HG03432 (cell line): ENCODE results near the gene IKZF3.

Experiments used
- ATAC-seq: cut with Tn5 transposase; IDR thresholded peaks from one replicate; pipeline ENCODE4 v1.9.1; 2021; ENCODE audit warnings: mild to moderate bottlenecking, moderate library complexity; ENCODE audit not compliant: unreplicated experiment

Gene IKZF3

DNA sequence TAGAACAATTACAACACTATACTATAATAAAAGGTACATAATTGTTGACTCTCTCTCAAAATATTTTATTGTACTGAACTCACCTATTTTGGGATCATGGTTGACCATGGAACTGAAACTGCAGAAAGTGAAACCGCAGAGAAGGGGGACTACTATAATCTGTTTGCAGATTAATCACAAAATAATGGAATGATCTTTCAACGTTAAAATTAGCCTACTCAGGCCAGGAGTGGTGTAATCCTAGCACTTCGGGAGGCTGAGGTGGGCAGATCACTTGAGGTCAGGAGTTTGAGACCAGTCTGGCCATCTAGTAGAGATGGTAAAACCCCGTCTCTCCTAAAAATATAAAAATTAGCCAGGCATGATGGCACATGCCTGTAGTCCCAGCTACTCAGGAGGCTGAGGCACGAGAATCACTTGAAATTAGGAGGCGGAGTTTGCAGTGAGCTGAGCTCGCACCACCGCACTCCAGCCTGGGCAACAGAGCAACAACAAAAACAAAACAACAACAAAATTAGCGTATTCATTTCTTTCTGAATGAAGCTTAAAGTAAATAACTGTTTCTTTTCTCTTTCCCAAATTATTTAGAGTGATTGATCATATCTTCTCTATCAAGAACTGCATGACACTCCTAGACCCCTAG lies 45.6 kb downstream of the IKZF3 start:
- ATAC-seq = no peak

DNA sequence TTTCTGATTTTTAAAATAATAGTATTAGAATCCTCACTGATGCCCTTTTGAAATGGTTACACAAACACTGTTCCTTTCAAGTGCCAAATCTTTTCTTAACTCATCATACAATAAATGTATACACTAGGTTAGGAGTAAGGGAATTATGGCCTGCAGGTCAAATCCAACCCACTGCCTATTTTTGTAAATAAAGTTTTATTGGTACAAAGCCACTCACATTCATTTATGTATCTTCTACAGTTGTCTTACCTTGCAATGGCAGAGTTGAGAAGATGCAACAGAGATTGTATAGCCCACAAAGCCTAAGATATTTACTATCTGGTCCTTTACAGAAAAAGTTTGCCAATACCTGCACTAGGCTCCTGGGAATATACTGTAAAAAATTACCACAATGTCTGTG lies 47.8 kb downstream of the IKZF3 start:
- no peak for ATAC-seq

DNA sequence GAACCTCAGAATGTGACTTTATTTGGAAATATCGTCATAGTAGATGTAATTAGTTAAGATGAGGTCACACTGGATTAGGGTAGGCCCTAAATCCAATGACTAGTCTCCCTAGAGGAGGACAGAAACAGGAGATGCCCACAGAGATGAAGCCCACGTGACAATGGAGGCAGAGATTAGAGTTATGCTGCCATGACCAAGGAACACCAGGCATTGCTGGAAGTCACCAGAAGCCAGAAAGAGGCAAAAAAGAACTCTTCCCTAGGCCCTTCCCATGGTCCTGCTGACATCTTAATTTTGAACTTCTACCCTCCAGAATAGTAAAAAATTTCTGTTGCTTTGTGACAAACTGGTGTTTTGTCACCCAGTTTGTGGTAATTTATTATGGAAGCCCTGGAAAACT lies 49.6 kb downstream of the IKZF3 start:
- ATAC-seq = no peak

DNA sequence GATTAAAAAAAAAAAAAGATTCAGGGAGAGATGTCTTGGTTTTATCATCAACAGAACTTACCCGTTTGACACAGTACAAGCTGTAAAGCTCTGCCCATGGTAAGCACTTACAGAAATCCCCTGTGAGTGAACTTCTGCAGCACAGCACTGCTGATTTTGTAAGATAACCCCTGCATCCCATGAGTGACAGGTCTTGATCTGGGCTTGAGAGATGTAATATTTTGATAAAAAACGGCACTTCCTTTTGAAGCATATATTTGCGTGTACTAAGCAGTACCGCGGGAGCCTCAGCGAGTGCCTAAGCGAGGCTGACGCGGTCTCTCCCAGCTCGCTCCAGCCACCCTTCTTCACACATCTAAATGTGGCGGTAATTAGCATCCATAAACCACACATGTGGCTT lies 50.5 kb downstream of the IKZF3 start:
- ATAC-seq = no peak

DNA sequence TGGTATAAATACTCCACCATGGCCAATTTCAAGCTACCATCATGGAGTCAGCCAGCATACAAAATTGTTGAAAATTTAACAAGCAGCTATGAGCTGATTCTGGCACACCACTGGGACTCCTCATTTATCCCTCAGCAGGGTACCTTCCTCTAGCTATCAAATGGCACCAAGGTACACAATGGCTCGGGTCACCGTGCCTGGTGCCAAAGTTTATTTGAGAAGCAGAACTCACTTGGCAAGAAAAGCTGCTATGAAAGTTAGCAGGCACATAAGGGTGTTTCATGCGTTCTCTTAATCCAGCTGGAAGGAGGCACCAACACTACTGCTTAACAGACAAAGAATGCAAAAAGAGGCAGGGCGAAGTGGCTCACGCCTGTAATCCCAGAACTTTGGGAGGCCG lies 51.6 kb downstream of the IKZF3 start:
- no peak for ATAC-seq

DNA sequence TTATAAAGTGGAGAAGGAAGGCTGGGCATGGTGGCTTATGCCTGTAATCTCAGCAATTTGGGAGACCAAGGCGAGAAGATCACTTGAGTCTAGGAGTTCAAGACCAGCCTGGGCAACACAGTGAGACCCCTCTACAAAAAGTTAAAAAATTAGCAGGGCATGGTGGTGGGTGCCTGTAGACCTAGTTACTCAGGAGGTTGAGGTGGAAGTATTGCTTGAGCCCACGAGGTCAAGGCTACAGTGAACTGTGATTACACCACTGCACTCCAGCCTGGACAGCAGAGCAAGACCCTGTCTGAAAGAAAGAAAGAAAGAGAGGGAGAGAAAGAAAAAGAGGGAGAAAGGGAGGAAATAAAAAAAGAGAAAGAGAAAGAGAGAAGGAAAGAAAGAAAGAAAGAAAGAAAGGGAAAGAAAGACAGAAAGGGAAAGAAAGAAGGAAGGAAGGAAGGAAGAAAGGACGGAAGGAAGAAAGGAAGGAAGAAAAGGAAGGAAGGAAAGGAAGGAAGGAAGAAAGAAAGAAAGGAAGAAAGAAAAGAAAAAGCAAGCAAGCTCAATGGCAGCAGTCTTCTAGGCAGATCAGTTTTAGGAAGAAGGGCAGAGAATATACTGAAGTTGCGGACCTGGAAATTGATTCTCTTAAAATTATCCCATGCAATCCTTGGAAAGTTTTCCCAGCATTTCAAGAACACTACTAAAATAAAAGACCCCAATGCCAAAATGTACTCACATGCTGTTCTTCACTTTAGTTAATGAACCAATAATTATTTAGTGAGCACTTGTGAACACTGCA lies 53.0 kb downstream of the IKZF3 start:
- ATAC-seq = no peak

DNA sequence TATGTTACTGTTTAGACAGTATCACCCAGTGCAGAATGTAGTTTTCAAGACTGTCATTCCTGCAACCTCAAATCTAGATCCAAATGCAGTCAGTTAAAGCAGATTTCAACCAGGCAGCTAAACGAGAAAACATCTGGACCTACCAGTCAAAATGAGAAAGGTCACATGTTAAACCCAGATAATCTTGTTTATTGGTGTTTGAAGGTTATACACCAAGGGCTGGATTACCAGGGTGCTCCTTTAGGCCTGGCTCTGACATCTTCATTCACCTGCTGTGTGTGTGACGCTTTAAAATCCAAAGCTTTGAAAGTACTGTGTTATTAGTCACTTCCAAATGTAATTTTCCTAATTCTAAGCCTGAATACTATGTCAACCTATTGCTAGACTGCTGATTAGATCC lies 54.9 kb downstream of the IKZF3 start:
- no peak for ATAC-seq

DNA sequence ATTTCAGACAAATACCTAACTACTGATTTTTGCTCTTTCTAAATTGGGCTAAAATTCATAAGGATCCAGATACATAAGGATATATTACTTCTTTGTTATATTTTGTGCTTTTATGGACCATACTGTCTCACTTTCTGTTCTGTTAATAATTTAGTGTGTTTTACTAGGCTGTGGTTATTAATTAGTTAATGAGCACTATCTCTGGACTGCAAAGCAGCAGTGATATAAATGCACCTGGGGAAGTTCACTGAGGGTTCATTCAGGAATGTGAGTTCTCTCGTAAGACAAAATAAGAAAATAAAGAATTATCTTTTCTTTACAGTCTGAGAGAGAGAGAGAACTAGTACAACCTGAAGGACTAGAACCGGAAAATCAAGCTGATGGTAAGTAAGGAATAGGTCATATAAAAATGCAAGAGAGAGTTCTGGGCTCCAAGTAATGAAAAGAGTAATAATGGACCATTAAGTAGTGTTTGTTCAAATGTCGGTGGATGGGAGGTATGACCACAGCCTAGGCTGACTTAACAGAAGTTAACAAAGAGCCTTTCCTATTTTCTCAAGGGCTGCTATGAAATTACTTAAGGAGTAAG lies 55.6 kb downstream of the IKZF3 start:
- ATAC-seq = no peak

DNA sequence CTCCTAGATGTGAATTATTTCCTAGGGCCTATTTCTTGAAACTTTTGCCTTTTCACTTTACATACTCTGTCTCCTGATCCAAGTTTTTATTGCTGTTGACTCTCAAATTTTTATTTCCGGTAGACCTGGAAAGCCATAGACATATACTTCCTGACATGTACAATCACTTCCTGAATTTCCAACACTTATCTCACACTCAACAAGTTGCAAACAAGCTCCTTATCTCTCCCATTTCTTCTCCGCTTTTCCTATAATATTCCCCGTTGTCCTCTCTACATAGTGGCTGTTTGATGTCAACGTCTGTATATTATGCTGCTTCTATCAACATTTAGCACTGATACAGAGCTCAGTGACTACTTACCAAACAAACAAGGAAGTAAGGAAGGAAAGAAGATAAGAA lies 59.3 kb downstream of the IKZF3 start:
- no peak for ATAC-seq

DNA sequence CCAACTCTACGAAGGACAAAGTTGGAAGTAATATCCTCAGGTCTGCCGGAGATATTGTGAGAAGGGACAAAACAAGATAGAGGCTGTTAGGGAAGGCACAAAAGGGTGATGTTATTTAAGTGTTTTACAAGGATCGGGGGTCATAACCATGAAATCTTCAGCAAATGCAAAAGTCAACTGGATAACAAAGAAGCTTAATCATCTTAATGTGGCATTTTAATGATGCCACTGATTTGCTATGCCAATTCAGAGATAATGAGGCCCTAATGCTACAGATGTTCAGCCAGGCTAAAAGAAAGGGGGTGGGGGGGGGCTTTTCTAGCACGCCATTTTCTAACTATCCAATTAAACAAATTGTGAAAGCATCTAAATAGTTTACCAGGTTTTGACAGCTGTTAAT lies 63.1 kb downstream of the IKZF3 start:
- ATAC-seq = no peak

DNA sequence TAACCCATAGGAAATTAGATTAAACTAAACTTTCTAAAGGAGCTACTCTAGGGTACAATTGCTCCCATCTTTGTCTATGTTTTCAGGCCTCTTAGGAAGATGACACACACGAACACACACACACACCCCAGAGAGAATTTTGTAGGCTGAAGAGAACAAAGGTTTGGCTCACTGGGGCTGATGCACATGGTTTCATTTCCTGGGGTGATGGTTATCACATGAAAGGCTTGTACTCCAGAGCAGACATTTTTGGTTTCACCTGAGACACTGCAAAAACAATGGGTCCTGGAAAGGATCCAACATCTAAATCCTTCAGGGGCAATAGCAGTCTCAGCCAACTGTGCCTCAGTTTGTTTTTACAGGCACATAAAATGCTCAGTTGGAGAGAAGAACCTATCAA lies 63.6 kb downstream of the IKZF3 start:
- ATAC-seq = no peak

DNA sequence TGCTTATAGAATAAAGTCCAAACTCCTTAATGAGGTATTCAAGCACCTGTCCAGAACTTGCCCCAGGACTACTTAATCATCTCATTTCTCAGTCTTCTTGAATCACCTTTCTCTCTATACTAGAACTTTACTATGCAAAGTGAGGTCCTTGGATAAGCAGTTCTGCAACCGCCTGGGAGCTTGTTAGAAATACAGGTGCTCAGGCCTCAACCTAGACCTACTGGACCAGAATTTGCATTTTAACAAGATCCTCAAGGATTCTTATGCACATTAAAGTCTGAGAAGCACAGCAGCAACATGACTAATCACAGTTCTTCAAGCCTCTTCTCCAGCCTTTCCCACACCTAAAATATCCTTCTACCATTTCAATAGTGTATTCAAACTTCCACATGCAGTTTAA lies 64.7 kb downstream of the IKZF3 start:
- ATAC-seq = no peak

DNA sequence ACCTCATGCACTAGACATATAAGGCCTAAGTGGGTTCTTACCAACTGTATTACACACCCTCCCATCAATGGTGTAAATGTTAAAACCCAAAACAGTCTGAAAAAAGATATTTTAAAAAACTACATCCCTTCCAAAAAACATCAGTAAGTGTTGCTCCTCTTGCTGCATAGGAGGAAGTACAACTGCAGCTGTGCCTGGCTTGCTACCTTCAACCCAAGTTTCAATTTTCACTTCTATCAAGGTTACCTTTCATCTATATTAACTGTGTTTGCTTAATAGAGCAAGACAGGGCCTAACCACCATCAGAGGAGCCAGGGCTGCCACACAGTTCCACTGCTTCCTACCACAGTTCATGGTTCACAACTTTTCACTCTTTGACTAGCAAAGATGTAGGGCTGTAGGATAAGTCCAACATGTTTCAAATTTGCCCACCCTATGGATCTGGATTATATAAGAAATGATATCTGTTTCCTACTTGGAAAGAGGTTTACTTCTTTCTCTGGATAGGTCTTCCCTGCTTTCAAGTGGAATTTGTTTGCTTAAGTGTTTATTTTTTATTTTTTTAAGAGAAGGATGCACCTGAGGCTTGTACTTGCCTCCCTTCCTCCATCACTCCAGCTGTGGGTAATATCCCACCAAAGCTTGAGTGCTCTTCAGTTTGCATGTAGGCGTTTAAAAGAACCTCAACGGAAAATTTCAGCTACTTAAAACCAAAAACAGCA lies 69.7 kb downstream of the IKZF3 start:
- peak; percentile 83 for ATAC-seq

DNA sequence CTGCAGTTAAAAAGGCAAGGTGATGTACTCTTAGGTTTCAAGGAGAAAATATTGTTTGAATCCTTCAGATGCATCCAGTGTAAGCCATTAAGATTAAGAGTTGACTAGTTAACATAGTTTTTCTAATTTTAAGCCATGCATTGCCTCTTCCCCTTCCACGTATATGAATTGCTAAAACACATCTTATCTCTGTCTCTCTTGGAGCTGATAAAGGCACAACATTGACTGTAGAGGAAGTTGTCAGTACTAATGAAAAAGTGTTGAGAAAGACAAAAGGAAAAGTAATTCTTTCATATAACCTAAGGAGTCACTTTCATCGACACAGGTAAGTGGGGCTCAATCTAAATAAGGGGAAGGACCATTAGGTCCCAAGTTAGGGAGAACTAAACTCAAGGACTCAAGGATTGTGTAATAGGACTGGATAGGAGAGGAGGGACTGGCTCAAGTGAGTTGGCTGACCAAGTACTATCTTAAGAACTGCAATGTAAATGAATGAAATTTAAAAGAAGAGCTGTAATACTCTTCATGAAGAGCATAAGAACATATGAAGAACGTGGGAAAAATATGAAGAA lies 70.7 kb downstream of the IKZF3 start:
- ATAC-seq = no peak

DNA sequence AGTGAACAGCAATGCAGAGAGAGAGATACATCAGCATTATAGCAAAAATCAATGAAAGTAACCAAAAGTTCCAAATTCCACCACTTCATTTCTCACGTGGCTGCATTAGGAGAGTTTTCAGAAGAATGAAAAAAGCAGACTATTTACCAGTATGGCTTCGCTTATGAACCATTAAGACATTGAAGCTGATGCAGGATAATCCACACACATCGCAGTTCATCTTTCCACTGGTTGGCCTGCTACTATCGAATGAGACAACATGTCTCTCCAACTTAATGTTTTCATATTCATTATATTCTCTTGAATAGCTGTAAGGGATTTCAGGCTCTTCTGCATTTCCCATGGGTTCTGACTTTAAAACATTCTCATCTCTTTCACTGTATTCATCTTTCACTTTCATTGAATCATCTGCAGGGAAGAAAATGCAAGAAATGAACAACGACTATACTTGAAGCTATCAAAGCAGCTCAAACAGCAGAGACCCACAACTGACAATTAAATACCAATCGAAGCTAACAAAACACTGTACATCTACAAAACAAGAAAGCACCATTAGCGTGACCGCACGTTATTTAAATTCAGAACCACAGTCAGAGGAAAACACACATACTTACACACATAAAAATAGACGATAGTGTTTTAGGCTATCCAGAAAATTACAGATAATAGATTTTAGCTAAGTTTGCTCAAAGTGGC lies 71.4 kb downstream of the IKZF3 start:
- no peak for ATAC-seq

DNA sequence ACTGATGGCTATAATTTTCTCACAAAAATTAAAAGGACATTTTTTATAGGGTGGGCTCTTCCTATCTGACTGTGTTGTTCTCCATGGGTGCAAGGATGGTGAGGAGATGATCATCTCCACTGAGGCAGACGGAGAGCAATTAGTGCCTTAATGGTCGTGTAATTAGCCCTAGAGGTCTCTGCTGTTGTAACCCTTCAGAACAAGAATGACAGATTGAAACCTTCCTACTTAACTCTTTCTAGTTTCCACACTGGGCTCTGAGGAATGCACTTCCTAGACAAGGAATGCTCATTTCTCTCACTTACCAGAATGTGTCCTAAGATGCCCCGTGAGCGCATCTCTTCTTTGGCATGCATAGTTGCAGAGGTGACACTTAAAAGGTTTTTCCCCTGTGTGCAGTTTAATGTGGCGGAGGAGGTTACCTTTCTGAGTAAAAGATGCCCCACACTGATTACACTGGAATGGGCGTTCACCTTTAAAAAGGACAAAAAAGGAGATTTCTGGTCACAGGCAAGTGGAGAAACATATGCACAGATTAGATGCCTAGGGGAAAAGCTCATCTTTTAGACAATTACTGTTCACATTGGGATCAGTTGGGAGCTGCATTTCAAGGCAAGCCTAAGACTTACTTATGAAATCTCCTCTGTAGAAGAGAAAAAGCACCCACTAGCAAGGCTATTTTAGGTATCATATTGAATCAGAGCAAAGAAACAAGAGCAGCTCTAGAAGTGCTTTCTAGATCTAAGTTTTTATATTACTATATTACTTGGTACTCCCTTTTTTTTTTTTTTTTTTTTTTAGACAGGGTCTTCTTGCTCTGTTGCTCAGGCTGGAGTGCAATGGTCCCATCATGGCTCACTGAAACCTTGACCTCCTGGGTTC lies 72.8 kb downstream of the IKZF3 start:
- no peak for ATAC-seq

DNA sequence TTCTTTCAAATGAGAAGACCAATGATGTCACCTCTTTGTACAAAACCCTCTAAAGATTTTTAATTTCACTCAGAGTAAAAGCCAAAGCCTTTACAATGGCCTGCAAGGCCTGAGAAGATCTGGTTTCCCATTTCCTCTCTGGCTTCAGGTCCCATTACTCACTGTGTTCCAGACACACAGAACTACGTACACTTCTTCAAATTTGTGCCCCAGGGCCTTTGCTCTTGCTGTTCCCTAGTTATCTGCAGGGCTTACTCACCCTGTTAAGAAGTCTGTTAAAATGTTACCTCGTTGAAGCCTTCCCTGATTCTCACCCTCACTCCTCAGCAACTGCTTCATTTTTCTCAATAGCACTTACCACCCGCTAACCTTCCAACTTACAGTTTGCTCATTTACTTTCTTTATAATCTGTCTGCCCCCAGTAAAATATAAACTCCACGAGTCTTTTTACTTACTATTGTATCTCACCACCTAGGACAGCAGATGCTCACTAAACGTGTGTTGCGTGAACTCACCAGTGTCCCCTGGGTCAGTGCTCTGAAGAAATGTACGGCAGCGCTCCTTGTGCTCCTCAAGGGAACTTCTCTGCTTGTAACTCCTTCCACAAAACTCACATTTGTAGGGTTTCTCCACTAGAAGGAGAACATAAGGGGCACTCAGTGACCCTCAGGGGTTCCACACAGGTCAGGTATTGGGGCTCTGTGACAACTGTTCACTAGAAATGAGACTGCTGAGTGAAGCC lies 76.2 kb downstream of the IKZF3 start:
- ATAC-seq = no peak

DNA sequence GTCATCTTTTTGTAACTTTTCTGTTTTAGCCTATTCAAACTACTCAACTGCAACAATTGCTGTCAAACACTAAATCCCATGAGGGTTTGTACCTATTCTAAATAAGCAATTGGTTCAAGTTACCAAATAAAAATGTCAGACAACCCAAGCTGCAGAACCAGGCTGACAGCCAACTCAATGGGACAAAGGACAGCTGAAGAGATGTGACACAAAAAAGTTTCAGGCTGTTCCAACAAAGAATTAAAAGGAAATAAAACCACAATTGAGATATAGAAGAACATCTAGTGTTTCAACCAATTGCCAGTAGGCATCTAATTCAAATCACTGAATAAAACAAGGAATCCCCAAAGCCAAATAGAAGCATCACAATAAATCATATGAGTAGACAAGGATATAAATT lies 77.1 kb downstream of the IKZF3 start:
- no peak for ATAC-seq

DNA sequence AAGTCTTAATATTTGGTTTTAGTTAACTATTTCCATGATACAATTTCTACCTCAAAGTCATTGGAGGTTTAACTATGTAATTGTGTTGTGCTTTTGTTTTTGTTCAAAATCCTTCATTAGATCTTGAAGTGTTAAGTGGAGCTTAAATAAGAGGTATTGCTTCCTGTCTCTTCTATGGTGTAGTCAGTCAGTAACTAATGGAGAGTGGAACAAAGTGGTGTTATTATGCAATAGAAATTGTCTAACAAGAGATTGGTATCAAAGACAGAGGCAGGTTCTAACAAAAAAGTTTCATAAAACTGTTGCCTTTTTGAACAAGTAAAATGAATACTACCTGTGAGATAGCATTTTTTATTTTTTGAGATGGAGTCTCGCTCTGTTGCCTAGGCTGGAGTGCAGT lies 81.1 kb downstream of the IKZF3 start:
- no peak for ATAC-seq
